H1 (cell line): ENCODE data around the gene SYN1. TPM values are rescaled to one million over a fixed set of nuclear protein-coding genes. Genes with fewer than 3 reads are reported as not detected.

Experiments
- CTCF ChIA-PET: fragments of 300-600 bp; sonication (Branson Sonifier 250); formaldehyde crosslinking; loops from one replicate; lab custom pipeline; 2021; ENCODE audit not compliant: partially characterized antibody; lab: Charles Lee
- POLR2A ChIA-PET: fragments of 300-600 bp; sonication (Branson Sonifier 250); formaldehyde crosslinking; loops from one replicate; lab custom pipeline; 2021; ENCODE audit warnings: inconsistent platforms; ENCODE audit not compliant: partially characterized antibody; lab: Charles Lee
- DNase-seq, 2 experiments: peaks; one replicate each; pipeline versions ENCODE4 v3.0.0 to v3.0.0-alpha.2; 2010 to 2022; ENCODE audit warnings: low spot score in 2 of 2, low read depth in 1 of 2, mixed read lengths in 1 of 2
- FAIRE-seq: peaks from 2 replicates; lab custom pipeline; 2011; peaks lifted over from hg19 to GRCh38; lab: Jason Lieb, UNC
- H2AFZ ChIP-seq: 2 replicates; pipeline ENCODE4 v1.8.1; 2012; ENCODE audit warnings: low read length, inconsistent platforms
- H2AK5ac ChIP-seq: 2 replicates; pipeline ENCODE4 v1.6.1; 2013; ENCODE audit warnings: low read depth, low read length
- H2BK120ac ChIP-seq: replicated peaks from 2 replicates; pipeline ENCODE3; 2013; ENCODE audit warnings: low read depth, low read length, inconsistent platforms
- H2BK12ac ChIP-seq: 2 replicates; pipeline ENCODE4 v1.6.1; 2013; ENCODE audit warnings: low read depth, low read length
- H2BK15ac ChIP-seq: 2 replicates; pipeline ENCODE4 v1.6.1; 2013; ENCODE audit warnings: low read length
- H2BK20ac ChIP-seq: 2 replicates; pipeline ENCODE4 v1.6.1; 2013; ENCODE audit warnings: low read length
- H2BK5ac ChIP-seq: 2 replicates; pipeline ENCODE4 v1.6.1; 2013; ENCODE audit warnings: low read depth, low read length
- H3K14ac ChIP-seq: 2 replicates; pipeline ENCODE4 v1.6.1; 2013; ENCODE audit warnings: inconsistent platforms; ENCODE audit not compliant: insufficient read length
- H3K18ac ChIP-seq: 2 replicates; pipeline ENCODE4 v1.6.1; 2013; ENCODE audit warnings: low read length; ENCODE audit errors: extremely low read depth
- H3K23ac ChIP-seq: 2 replicates; pipeline ENCODE4 v1.6.1; 2013; ENCODE audit warnings: inconsistent platforms; ENCODE audit not compliant: insufficient read length
- H3K23me2 ChIP-seq: 2 replicates; pipeline ENCODE4 v1.6.1; 2013; ENCODE audit warnings: low read depth, low read length
- H3K27ac ChIP-seq: 2 replicates; pipeline ENCODE4 v1.6.1; 2011; ENCODE audit warnings: low read depth, low read length, inconsistent platforms
- H3K27me3 ChIP-seq, 4 experiments: replicated peaks in 1 of 4; 1 replicate in 1 of 4; 2 replicates in 3 of 4; pipeline versions ENCODE4 v1.6.1 to v1.8.1; 2011 to 2013; ENCODE audit warnings: low read length in 3 of 4, mild to moderate bottlenecking in 3 of 4, inconsistent platforms in 2 of 4, mixed read lengths in 2 of 4, moderate library complexity in 1 of 4; ENCODE audit not compliant: control insufficient read depth in 3 of 4, insufficient read depth in 3 of 4; ENCODE audit errors: extremely low read depth in 1 of 4
- H3K36me3 ChIP-seq, 4 experiments: 2 replicates each; pipeline versions ENCODE4 v1.6.1 to v1.8.1; 2011 to 2013; ENCODE audit warnings: mild to moderate bottlenecking in 4 of 4, low read length in 3 of 4, moderate library complexity in 2 of 4, control low read depth in 1 of 4, inconsistent platforms in 1 of 4; ENCODE audit not compliant: insufficient read depth in 4 of 4, control insufficient read depth in 2 of 4
- H3K4ac ChIP-seq: replicated peaks from 2 replicates; pipeline ENCODE3; 2013; ENCODE audit warnings: low read length, low read depth, mixed read lengths, inconsistent platforms; ENCODE audit not compliant: insufficient read length
- H3K4me1 ChIP-seq, 4 experiments: replicated peaks in 1 of 4; 1 replicate in 1 of 4; 2 replicates in 3 of 4; pipeline versions ENCODE4 v1.6.1 to v1.8.1; 2011 to 2013; ENCODE audit warnings: low read length in 3 of 4, inconsistent platforms in 2 of 4, mixed read lengths in 1 of 4; ENCODE audit not compliant: insufficient read depth in 4 of 4, control insufficient read depth in 3 of 4
- H3K4me2 ChIP-seq, 2 experiments: 2 replicates each; pipeline versions ENCODE4 v1.6.1 to v1.8.1; 2011 to 2013; ENCODE audit warnings: low read depth in 2 of 2, low read length in 2 of 2, control low read depth in 1 of 2, inconsistent platforms in 1 of 2, mild to moderate bottlenecking in 1 of 2; ENCODE audit not compliant: insufficient read depth in 1 of 2
- H3K4me3 ChIP-seq, 4 experiments: fragments of 200-600, 300-600 bp in 1 of 4; sonication (generic), shearing (Covaris generic), sonication (Bioruptor Twin) in 1 of 4; 2 replicates each; pipeline versions ENCODE4 v1.5.1 to v1.8.1; 2011 to 2016; ENCODE audit warnings: low read length in 4 of 4, low read depth in 3 of 4, control low read depth in 2 of 4, inconsistent platforms in 2 of 4, mild to moderate bottlenecking in 2 of 4, mixed read lengths in 1 of 4, moderate library complexity in 1 of 4; ENCODE audit not compliant: insufficient read depth in 2 of 4; ENCODE audit errors: extremely low read depth in 1 of 4
- H3K56ac ChIP-seq: replicated peaks from 2 replicates; pipeline ENCODE3; 2013; ENCODE audit warnings: low read depth, mild to moderate bottlenecking, mixed read lengths, low read length, inconsistent platforms; ENCODE audit not compliant: insufficient read length
- H3K79me1 ChIP-seq: 2 replicates; pipeline ENCODE4 v1.6.1; 2013; ENCODE audit warnings: low read depth, low read length, control low read depth
- H3K79me2 ChIP-seq, 2 experiments: 2 replicates each; pipeline versions ENCODE4 v1.6.1 to v1.8.1; 2012 to 2013; ENCODE audit warnings: low read length in 2 of 2, mild to moderate bottlenecking in 2 of 2, inconsistent platforms in 1 of 2; ENCODE audit not compliant: insufficient read depth in 2 of 2, control insufficient read depth in 1 of 2
- H3K9ac ChIP-seq, 4 experiments: replicated peaks in 1 of 4; 1 replicate in 1 of 4; 2 replicates in 3 of 4; pipeline versions ENCODE4 v1.6.1 to v1.8.1; 2011 to 2013; ENCODE audit warnings: low read depth in 3 of 4, low read length in 3 of 4, control low read depth in 2 of 4, mild to moderate bottlenecking in 2 of 4, moderate library complexity in 2 of 4, inconsistent platforms in 1 of 4; ENCODE audit errors: extremely low read depth in 1 of 4
- H3K9me3 ChIP-seq, 2 experiments: 2 replicates each; pipeline versions ENCODE4 v1.6.1 to v1.8.1; 2012 to 2013; ENCODE audit warnings: mild to moderate bottlenecking in 2 of 2, moderate library complexity in 2 of 2, control low read depth in 1 of 2, inconsistent platforms in 1 of 2, low read depth in 1 of 2, low read length in 1 of 2, mixed read lengths in 1 of 2; ENCODE audit not compliant: insufficient read depth in 2 of 2
- H4K20me1 ChIP-seq, 2 experiments: replicated peaks in 1 of 2; 2 replicates each; pipeline versions ENCODE3 to v1.8.1; 2011 to 2013; ENCODE audit warnings: inconsistent platforms in 2 of 2, low read length in 2 of 2, mild to moderate bottlenecking in 1 of 2; ENCODE audit not compliant: insufficient read depth in 2 of 2, control insufficient read depth in 1 of 2
- H4K5ac ChIP-seq: 2 replicates; pipeline ENCODE4 v1.6.1; 2013; ENCODE audit warnings: low read length, low read depth, mixed read lengths, inconsistent platforms; ENCODE audit not compliant: insufficient read length
- H4K8ac ChIP-seq: 2 replicates; pipeline ENCODE4 v1.8.0; 2013; ENCODE audit warnings: mild to moderate bottlenecking, moderate library complexity, low read length, inconsistent platforms; ENCODE audit not compliant: insufficient read depth; ENCODE audit errors: extremely low read depth
- H4K91ac ChIP-seq: replicated peaks from 2 replicates; pipeline ENCODE3; 2013; ENCODE audit warnings: low read length, mixed read lengths, inconsistent platforms; ENCODE audit not compliant: insufficient read length
- BACH1 ChIP-seq: IDR thresholded peaks from 2 replicates; pipeline ENCODE4 v1.6.1; 2012; ENCODE audit warnings: low read length, improper control_type of control experiment
- BRCA1 ChIP-seq: IDR thresholded peaks from 2 replicates; pipeline ENCODE4 v1.6.1; 2012; ENCODE audit warnings: low read depth, low read length, improper control_type of control experiment
- CHD2 ChIP-seq: IDR thresholded peaks from 2 replicates; pipeline ENCODE4 v1.6.1; 2012; ENCODE audit warnings: low read length, improper control_type of control experiment
- CTBP2 ChIP-seq: IDR thresholded peaks from 2 replicates; pipeline ENCODE4 v1.7.0; 2011; ENCODE audit warnings: borderline replicate concordance, mild to moderate bottlenecking, moderate library complexity, mixed read lengths, low read length; ENCODE audit not compliant: insufficient read depth, insufficient read length
- JUN ChIP-seq: IDR thresholded peaks from 2 replicates; pipeline ENCODE4 v1.6.1; 2011; ENCODE audit warnings: low read depth, mild to moderate bottlenecking, improper control_type of control experiment, low read length
- KDM1A ChIP-seq: fragments of 200-600, 300-600 bp; sonication (generic); IDR thresholded peaks from 2 replicates; pipeline ENCODE4 v1.7.1; 2016; ENCODE audit warnings: mild to moderate bottlenecking, low read length, borderline replicate concordance
- MAFK ChIP-seq: IDR thresholded peaks from 2 replicates; pipeline ENCODE4 v1.6.1; 2012; ENCODE audit warnings: low read depth, mild to moderate bottlenecking, improper control_type of control experiment, low read length
- NRF1 ChIP-seq: IDR thresholded peaks from 2 replicates; pipeline ENCODE4 v1.6.1; 2011; ENCODE audit warnings: mild to moderate bottlenecking, low read depth, low read length, improper control_type of control experiment
- PHF8 ChIP-seq: fragments of 200-600 bp; sonication (generic); conservative IDR thresholded peaks from 2 replicates; pipeline ENCODE4 v1.7.1; 2012; ENCODE audit warnings: low read depth, mild to moderate bottlenecking, inconsistent platforms, low read length, moderate library complexity
- RXRA ChIP-seq: IDR thresholded peaks from 2 replicates; pipeline ENCODE4 v1.6.1; 2011; ENCODE audit warnings: low read depth, mild to moderate bottlenecking, low read length, moderate library complexity; ENCODE audit not compliant: insufficient read depth
- SRF ChIP-seq: IDR thresholded peaks from 2 replicates; pipeline ENCODE4 v1.6.1; 2011; ENCODE audit warnings: mild to moderate bottlenecking, low read depth, low read length, moderate library complexity
- TAF1 ChIP-seq: IDR thresholded peaks from 2 replicates; pipeline ENCODE4 v1.6.1; 2011; ENCODE audit warnings: mild to moderate bottlenecking, low read depth, low read length
- TEAD4 ChIP-seq: IDR thresholded peaks from 2 replicates; pipeline ENCODE4 v1.6.1; 2012; ENCODE audit warnings: low read depth, low read length, inconsistent platforms, mixed read lengths
- WGBS, 2 experiments: shearing (Covaris generic) in 1 of 2; methylation state at CpG; one replicate each; pipeline versions ENCODE4 v1.1.6 to v1.1.7; 2013 to 2015; ENCODE audit warnings: low lambda C conversion rate in 2 of 2, mixed read lengths in 2 of 2, inconsistent platforms in 1 of 2, low coverage in 1 of 2, missing lambda C conversion rate in 1 of 2; ENCODE audit not compliant: insufficient replicate concordance in 2 of 2, insufficient coverage in 1 of 2, insufficient read length in 1 of 2; ENCODE audit errors: extremely low coverage in 1 of 2, missing lambda C conversion rate in 1 of 2; 5-methylcytosine and 5-hydroxymethylcytosine counted together
- polyA plus RNA-seq, 7 experiments: library from polyadenylated mRNA; depleted of rRNA in 3 of 7; stranded (reverse) in 5 of 7; unstranded in 2 of 7; fragments of >200 nt in 5 of 7; fragments of 200-250 nt in 2 of 7; gene quantifications; 1 replicate in 5 of 7; 2 replicates in 1 of 7; 4 replicates in 1 of 7; pipeline versions ENCODE4 v1.2.1 to v1.2.3, GENCODE V29; 2011 to 2013; ENCODE audit warnings: missing spikeins in 2 of 7, mixed read lengths in 2 of 7
- total RNA-seq: library from RNA; stranded (reverse); fragmentation: NEBNext Ultra II Directional; extraction: Animal tissue kit (Norgen Biotek cat#: 25700); gene quantifications from 2 replicates; pipeline ENCODE4 v1.2.1, GENCODE V29; 2021

Gene SYN1
- total and polyA plus RNA-seq, 2 of the 8 experiments (the other 6 are each of a cell fraction or from before 2014, with no cell fraction given) = 2.1 to 14.1 TPM

GRCh38 chrX:47618923-47619485 is 653 bp downstream of the SYN1 start:
- Histone ChIP-seq H3K4ac (no peak overlapping the region), H3K18ac (no peak overlapping the region), H3K36me3 (no peaks in the 10 kb centered on the region), H3K27me3 (no peaks in the 10 kb centered on the region), H3K4me1 (peaks cover under 1 to 7% (median 4%) of the 10 kb centered on the region in 4 experiments), H2BK15ac (no peak overlapping the region), H3K9ac (no peak overlapping the region), H2BK12ac (no peak overlapping the region), H4K91ac (no peak overlapping the region), H4K8ac (no peak overlapping the region), H3K23ac (no peak overlapping the region), H3K79me2 (no peaks in the 10 kb centered on the region), H2BK5ac (no peak overlapping the region), H3K14ac (no peak overlapping the region), H3K9me3 (no peaks in the 10 kb centered on the region), H2AK5ac (no peak overlapping the region), H2BK20ac (no peak overlapping the region), H3K23me2 (no peaks in the 10 kb centered on the region; the same call in 1 of the 2 replicates), H2AFZ (no peak overlapping the region), H3K27ac (no peak overlapping the region), H4K5ac (no peak overlapping the region), H3K4me3 (peak overlapping the region; percentile 23 to 60 (median 34); a peak in 6 of 8 replicates), H3K79me1 (no peaks in the 10 kb centered on the region), H4K20me1 (peaks cover 0 to 1% of the 10 kb centered on the region in 2 experiments), H3K4me2 (peak overlapping the region; percentile 18 to 70), H3K56ac (no peak overlapping the region), H2BK120ac (no peak overlapping the region)
- WGBS, 2 experiments = 82% methylated on average over 7 of the region's 32 CpGs; no CpG with 5 or more reads in 1 of the 2 experiments
- CTCF ChIA-PET = interaction anchor here (0.9 to 1.9 kb wide), 3 partner anchors 10 to 79 kb away, joined by 3 to 5 read pairs (median 4); no protein-coding TSS in a partner anchor
- POLR2A ChIA-PET = interaction anchor here (0.9 to 2.7 kb wide), 4 partner anchors 28 to 45 kb away, joined by 3 to 11 read pairs (median 3); partner anchors contain the start of gene TIMP1
- FAIRE-seq (no peak), DNase-seq (no peak)
- TF ChIP-seq RXRA (no peak), KDM1A (no peak), SRF (no peak), PHF8 (no peak), JUN (no peak), TAF1 (no peak), BRCA1 (no peak), BACH1 (no peak), CTBP2 (no peak), CHD2 (no peak), MAFK (no peak), NRF1 (no peak), TEAD4 (no peak)
